GM23338 (cell line): Measurements from ENCODE around the gene UNC13C. TPM values are rescaled to one million over a fixed set of nuclear protein-coding genes. Genes with fewer than 3 reads are reported as not detected.

Source experiments
- ATAC-seq: fragments of 200-7000 bp; cut with Tn5 transposase; 3 replicates; pipeline ENCODE4 v1.9.1; 2020
- DNase-seq: peaks from one replicate; pipeline ENCODE4 v3.0.0-alpha.2; 2015; ENCODE audit warnings: low spot score
- H2AFZ ChIP-seq: fragments of 200-600 bp; sonication (generic); 2 replicates; pipeline ENCODE4 v1.8.0; 2016; ENCODE audit warnings: antibody characterized with exemption, mild to moderate bottlenecking, moderate library complexity
- H3F3A ChIP-seq: fragments of 200-600 bp; sonication (generic); replicated peaks from 2 replicates; pipeline ENCODE4 v1.8.0; 2017; ENCODE audit warnings: antibody characterized with exemption, mixed run types, low read depth
- H3K27ac ChIP-seq: fragments of 200-600 bp; sonication (generic); 2 replicates; pipeline ENCODE4 v1.6.1; 2016; ENCODE audit warnings: low read depth
- H3K27me3 ChIP-seq: fragments of 200-600 bp; sonication (generic); 2 replicates; pipeline ENCODE4 v1.8.0; 2016; ENCODE audit warnings: mild to moderate bottlenecking, mixed run types, moderate library complexity; ENCODE audit not compliant: insufficient read depth
- H3K36me3 ChIP-seq: fragments of 200-600 bp; sonication (generic); 2 replicates; pipeline ENCODE4 v1.8.0; 2016; ENCODE audit warnings: mild to moderate bottlenecking; ENCODE audit not compliant: insufficient read depth
- H3K4me1 ChIP-seq: fragments of 200-600 bp; sonication (generic); 2 replicates; pipeline ENCODE4 v1.8.0; 2016; ENCODE audit warnings: mild to moderate bottlenecking, moderate library complexity; ENCODE audit not compliant: insufficient read depth
- H3K4me2 ChIP-seq: fragments of 200-600 bp; sonication (generic); 2 replicates; pipeline ENCODE4 v1.7.1; 2017; ENCODE audit warnings: mixed run types
- H3K4me3 ChIP-seq: fragments of 200-600 bp; sonication (generic); 2 replicates; pipeline ENCODE4 v1.6.1; 2016; ENCODE audit warnings: mixed run types
- H3K79me2 ChIP-seq: fragments of 200-600 bp; sonication (generic); replicated peaks from 2 replicates; pipeline ENCODE4 v1.8.0; 2017; ENCODE audit warnings: mild to moderate bottlenecking; ENCODE audit not compliant: insufficient read depth
- H3K9me2 ChIP-seq: fragments of 200-600 bp; sonication (generic); 2 replicates; pipeline ENCODE4 v1.8.0; 2017; ENCODE audit not compliant: insufficient read depth
- H4K20me1 ChIP-seq: fragments of 200-600 bp; sonication (generic); replicated peaks from 2 replicates; pipeline ENCODE4 v1.8.0; 2017; ENCODE audit warnings: mild to moderate bottlenecking; ENCODE audit not compliant: insufficient read depth
- H3K27ac Mint-ChIP-seq: 2 replicates; pipeline ENCODE4 v1.8.0; 2020; ENCODE audit warnings: inconsistent platforms, mild to moderate bottlenecking, moderate library complexity, mixed read lengths
- H3K27me3 Mint-ChIP-seq: 3 replicates; pipeline ENCODE4 v1.8.0; 2022; ENCODE audit warnings: low read depth, mild to moderate bottlenecking, moderate library complexity, mixed read lengths, inconsistent platforms; ENCODE audit not compliant: insufficient read depth, poor library complexity
- H3K36me3 Mint-ChIP-seq: 3 replicates; pipeline ENCODE4 v1.8.0; 2021; ENCODE audit warnings: low read depth, mild to moderate bottlenecking, inconsistent platforms, moderate library complexity, mixed read lengths
- H3K4me1 Mint-ChIP-seq: 3 replicates; pipeline ENCODE4 v1.8.0; 2020; ENCODE audit warnings: mild to moderate bottlenecking, inconsistent platforms, mixed read lengths
- H3K4me3 Mint-ChIP-seq: 3 replicates; pipeline ENCODE4 v1.8.0; 2021; ENCODE audit warnings: moderate library complexity, mild to moderate bottlenecking, inconsistent platforms, mixed read lengths
- H3K9me3 Mint-ChIP-seq: 3 replicates; pipeline ENCODE4 v1.8.0; 2020; ENCODE audit warnings: moderate library complexity, mild to moderate bottlenecking, inconsistent platforms, mixed read lengths
- CREB1 ChIP-seq: fragments of 250-450 bp; sonication (Bioruptor Pico); IDR thresholded peaks from 2 replicates; pipeline ENCODE4 v1.5.0; 2020; ENCODE audit warnings: low read depth, mild to moderate bottlenecking, moderate library complexity
- CTCF ChIP-seq, 2 experiments: fragments of 200-600 bp in 1 of 2; sonication (generic) in 1 of 2; conservative IDR thresholded peaks; 2 replicates each; pipeline versions ENCODE4 v1.5.1 to v1.6.1; 2016 to 2017; ENCODE audit warnings: antibody characterized with exemption in 2 of 2, low read depth in 2 of 2, mild to moderate bottlenecking in 2 of 2, moderate library complexity in 1 of 2
- ETS1 ChIP-seq: IDR thresholded peaks from 2 replicates; pipeline ENCODE4 v1.6.1; 2016; ENCODE audit warnings: antibody characterized with exemption
- EZH2 ChIP-seq: fragments of 200-600 bp; sonication (generic); IDR thresholded peaks from one replicate; pipeline ENCODE4 v1.8.0; 2017; ENCODE audit warnings: antibody characterized with exemption, mild to moderate bottlenecking, low read depth; ENCODE audit not compliant: unreplicated experiment
- EZH2phosphoT487 ChIP-seq: fragments of 200-600 bp; sonication (generic); IDR thresholded peaks from one replicate; pipeline ENCODE4 v1.8.1; 2018; ENCODE audit warnings: antibody characterized with exemption; ENCODE audit not compliant: unreplicated experiment
- JUNB ChIP-seq: IDR thresholded peaks from one replicate; pipeline ENCODE4 v1.6.1; 2016; ENCODE audit warnings: antibody characterized with exemption; ENCODE audit not compliant: unreplicated experiment
- NANOG ChIP-seq: IDR thresholded peaks from 2 replicates; pipeline ENCODE4 v1.6.1; 2016; ENCODE audit warnings: antibody characterized with exemption, borderline replicate concordance
- POLR2AphosphoS5 ChIP-seq: IDR thresholded peaks from 2 replicates; pipeline ENCODE4 v1.6.1; 2016; ENCODE audit warnings: antibody characterized with exemption, low read depth
- REST ChIP-seq: IDR thresholded peaks from one replicate; pipeline ENCODE4 v1.6.1; 2018; ENCODE audit warnings: antibody characterized with exemption; ENCODE audit not compliant: unreplicated experiment
- STAT1 ChIP-seq: IDR thresholded peaks from one replicate; pipeline ENCODE4 v1.6.1; 2016; ENCODE audit warnings: antibody characterized with exemption; ENCODE audit not compliant: unreplicated experiment
- ZNF114 ChIP-seq: fragments of 250-450 bp; sonication (Bioruptor Pico); IDR thresholded peaks from 2 replicates; pipeline ENCODE4 v1.5.0; 2020; ENCODE audit warnings: mild to moderate bottlenecking, moderate library complexity
- ZNF331 ChIP-seq: fragments of 250-450 bp; sonication (Bioruptor Pico); IDR thresholded peaks from 2 replicates; pipeline ENCODE4 v1.5.0; 2020; ENCODE audit warnings: low read depth, mild to moderate bottlenecking, moderate library complexity
- ZNF462 ChIP-seq: fragments of 250-450 bp; sonication (Bioruptor Pico); IDR thresholded peaks from 2 replicates; pipeline ENCODE4 v1.5.0; 2020; ENCODE audit warnings: mild to moderate bottlenecking, moderate library complexity
- polyA plus RNA-seq: library from polyadenylated mRNA; unstranded; fragments of >200 nt; fragmentation: Nextera tagmentation; extraction: Ambion mirVana; gene quantifications from 2 replicates; pipeline ENCODE4 v1.2.1, GENCODE V29; 2016
- total RNA-seq: library from RNA; depleted of rRNA; stranded (reverse); fragments of >200 nt; shearing (Covaris generic); gene quantifications from 2 replicates; pipeline ENCODE4 v1.2.3, GENCODE V29; 2014

The UNC13C gene
- total and polyA plus RNA-seq, 2 experiments from 2014 or later = 0.03 TPM; not detected in 1

- no peaks in the 10 kb centered on the region for H3F3A ChIP-seq
- no peak overlapping the region for H3K4me2 ChIP-seq
- no peak overlapping the region for H3K4me3 Mint-ChIP-seq
- H3K9me3 Mint-ChIP-seq = peaks cover 21% of the 10 kb centered on the region
- no peaks in the 10 kb centered on the region for H3K4me1 ChIP-seq
- H3K4me3 ChIP-seq = no peak overlapping the region
- no peaks in the 10 kb centered on the region for H3K79me2 ChIP-seq
- no peak for DNase-seq
- no peaks in the 10 kb centered on the region for H4K20me1 ChIP-seq
- H2AFZ ChIP-seq = no peak overlapping the region
- H3K27ac Mint-ChIP-seq = no peak overlapping the region
- H3K27me3 Mint-ChIP-seq = no peaks in the 10 kb centered on the region
- no peak for TF ChIP-seq CREB1 (CRISPR knock-in tag)
- no peak for TF ChIP-seq ETS1
- TF ChIP-seq ZNF331 (CRISPR knock-in tag) = no peak
- TF ChIP-seq ZNF114 (CRISPR knock-in tag) = no peak
- TF ChIP-seq JUNB = no peak
- TF ChIP-seq EZH2 = no peak
- TF ChIP-seq ZNF462 (CRISPR knock-in tag) = no peak
- no peak for TF ChIP-seq EZH2phosphoT487
- TF ChIP-seq STAT1 = no peak
- no peak for TF ChIP-seq NANOG
- TF ChIP-seq POLR2AphosphoS5 = no peak
- TF ChIP-seq REST = no peak
- no peak for TF ChIP-seq CTCF (conservative IDR thresholded peaks at IDR 0.05; ENCODE audit: low read depth in 2 of 2)
- ATAC-seq = no peak
- no peaks in the 10 kb centered on the region; the same call in 1 of the 2 replicates for H3K36me3 ChIP-seq
- H3K27me3 ChIP-seq = no peaks in the 10 kb centered on the region
- no peaks in the 10 kb centered on the region for H3K9me2 ChIP-seq
- H3K4me1 Mint-ChIP-seq = no peaks in the 10 kb centered on the region
- H3K36me3 Mint-ChIP-seq = no peaks in the 10 kb centered on the region
- H3K27ac ChIP-seq = no peak overlapping the region
These were observed 130.8 kb downstream of the UNC13C start for GRCh38 chr15:54109014-54109413.
